SK-MEL-5 (cell line): ENCODE results near the gene PTPN22. TPM values are rescaled to one million over a fixed set of nuclear protein-coding genes. Genes with fewer than 3 reads are reported as not detected.

Experiments used
- DNase-seq: peaks from one replicate; pipeline ENCODE4 v3.0.0-alpha.2; 2016; ENCODE audit warnings: low read depth, low spot score
- in situ Hi-C: cut with HindIII; loops from 2 replicates; pipeline ENCODE4 v1.10.0; 2016; ENCODE audit warnings: low sequenced_read_pairs, high pct_unique_total_duplicates, low pct_unique_long_range_greater_than_20kb
- total RNA-seq: library from RNA; depleted of rRNA; stranded (reverse); fragments of >200 nt; shearing (Covaris generic); gene quantifications from 2 replicates; pipeline ENCODE4 v1.2.3, GENCODE V29; 2014

Gene PTPN22
- total RNA-seq, 1 experiment from 2014 or later: 0.08 TPM

GRCh38 chr1:113893267-113893666 lies 21.8 kb upstream of the PTPN22 start:
- in situ Hi-C loops: no loop called here
- DNase-seq: no peak

GRCh38 chr1:113891631-113892220 lies 20.2 kb upstream of the PTPN22 start:
- in situ Hi-C loops: no loop called here

GRCh38 chr1:113890816-113891215 lies 19.3 kb upstream of the PTPN22 start:
- DNase-seq: no peak
- in situ Hi-C loops: no loop called here

More at GRCh38 chr1:113891631-113892220, 20.2 kb upstream of the PTPN22 start:
- no peak for DNase-seq

- no peak for DNase-seq
- in situ Hi-C loops: no loop called here
Observed at GRCh38 chr1:113887402-113888175, 16.1 kb upstream of the PTPN22 start, which contains the start of gene BCL2L15. BCL2L15 (minus strand) TSS chr1:113887581; CDS start chr1:113887375, 206 bp downstream.

GRCh38 chr1:113886417-113887401 lies 15.2 kb upstream of the PTPN22 start:
- no peak for DNase-seq
- in situ Hi-C loops: no loop called here

- in situ Hi-C loops: no loop called here
- DNase-seq: no peak
Observed at GRCh38 chr1:113881661-113882060, 10.1 kb upstream of the PTPN22 start.

GRCh38 chr1:113879739-113880038 lies 8.2 kb upstream of the PTPN22 start:
- no peak for DNase-seq
- in situ Hi-C loops: no loop called here

GRCh38 chr1:113876176-113876575 lies 4.7 kb upstream of the PTPN22 start:
- in situ Hi-C loops: no loop called here

GRCh38 chr1:113875714-113876113 lies 4.2 kb upstream of the PTPN22 start:
- no peak for DNase-seq
- in situ Hi-C loops: no loop called here

More at GRCh38 chr1:113876176-113876575, 4.7 kb upstream of the PTPN22 start:
- DNase-seq: no peak

- peak; percentile 18 for DNase-seq
- in situ Hi-C loops: no loop called here
Observed at GRCh38 chr1:113874012-113874879, 2.7 kb upstream of the PTPN22 start.

GRCh38 chr1:113872219-113872935 lies 865 bp upstream of the PTPN22 start:
- in situ Hi-C loops: no loop called here
- no peak for DNase-seq

- in situ Hi-C loops: no loop called here
- DNase-seq: no peak
Observed at GRCh38 chr1:113870778-113871177, 734 bp downstream of the PTPN22 start.

- in situ Hi-C loops: no loop called here
- DNase-seq: no peak
Observed at GRCh38 chr1:113868387-113869083, 3.0 kb downstream of the PTPN22 start.

GRCh38 chr1:113861641-113862040 lies 9.9 kb downstream of the PTPN22 start:
- in situ Hi-C loops: no loop called here
- DNase-seq: no peak

- in situ Hi-C loops: no loop called here
- DNase-seq: peak; percentile 3
Observed at GRCh38 chr1:113860891-113861290, 10.6 kb downstream of the PTPN22 start.

GRCh38 chr1:113859478-113860175 lies 11.9 kb downstream of the PTPN22 start:
- in situ Hi-C loops: no loop called here
- no peak for DNase-seq
